ENCODE data around the gene HUNK.

The HUNK gene

DNA sequence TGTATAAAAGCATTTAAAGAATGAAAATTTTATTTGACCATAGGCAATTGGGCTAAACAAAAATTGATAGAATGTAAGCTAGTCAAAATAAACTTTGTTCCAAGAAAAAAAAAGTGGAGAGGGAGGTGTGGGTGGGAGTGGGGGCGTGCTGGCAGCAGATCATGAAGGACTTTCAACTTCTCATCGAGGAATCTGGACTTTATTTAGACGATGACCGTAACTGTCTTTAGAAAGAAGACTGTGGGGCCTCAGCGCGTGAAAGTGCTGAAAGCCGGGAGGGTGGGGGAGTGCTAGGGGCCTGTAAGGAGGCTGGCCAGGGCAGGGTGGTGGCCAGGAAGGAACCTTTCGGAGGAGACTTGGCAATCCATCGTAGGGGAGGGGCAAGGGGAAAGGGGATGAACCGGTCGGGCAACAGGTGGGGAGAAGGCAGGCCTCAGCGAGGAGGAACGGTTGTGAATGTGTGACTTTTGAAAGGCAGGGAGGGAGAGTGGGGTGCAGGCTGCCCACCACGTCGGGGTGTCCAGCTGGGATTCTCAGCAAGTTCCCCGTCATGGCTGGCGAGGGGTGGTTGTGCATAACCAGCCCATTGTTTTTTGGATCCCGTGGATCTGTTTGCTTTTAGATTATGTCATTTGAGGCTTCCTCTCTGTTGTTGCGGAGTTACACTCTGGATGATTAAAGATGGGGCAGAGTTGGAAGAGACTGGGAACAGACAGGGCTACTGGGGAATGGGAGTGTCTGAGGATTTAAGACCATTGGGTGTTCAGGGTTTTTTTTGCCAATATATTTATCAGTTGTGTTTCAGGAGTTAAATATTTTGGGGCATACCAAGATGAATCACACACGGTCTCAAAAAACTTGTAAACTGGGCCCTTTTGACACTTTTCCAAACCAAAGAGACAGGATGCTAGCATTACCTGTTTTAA lies 35.5 kb downstream of the HUNK start:
- Histone ChIP-seq H3K36me3 (ENCODE audit: control insufficient read depth, insufficient read depth, low read length) (no peaks in the 10 kb centered on the region), H3K4me1 (ENCODE audit: control insufficient read depth, insufficient read depth, low read length) (peaks cover 5% of the 10 kb centered on the region), H3K9me3 (ENCODE audit: control insufficient read depth, insufficient read depth, low read length) (no peaks in the 10 kb centered on the region), H3K27me3 (ENCODE audit: control insufficient read depth, insufficient read depth, low read length) (no peaks in the 10 kb centered on the region), H3K4me3 (ENCODE audit: low read length) (no peak overlapping the region), H3K27ac (ENCODE audit: low read length) (no peak overlapping the region)
- no peak for DNase-seq (ENCODE audit: low read depth, low spot score)
- no CpG with 5 or more reads among the region's 20 CpGs for WGBS (ENCODE audit: insufficient coverage, insufficient read length)

- Histone ChIP-seq H3K4me3 (ENCODE audit: low read length) (no peak overlapping the region), H3K27me3 (ENCODE audit: control insufficient read depth, insufficient read depth, low read length) (no peaks in the 10 kb centered on the region), H3K27ac (ENCODE audit: low read length) (no peak overlapping the region), H3K9me3 (ENCODE audit: control insufficient read depth, insufficient read depth, low read length) (no peaks in the 10 kb centered on the region), H3K36me3 (ENCODE audit: control insufficient read depth, insufficient read depth, low read length) (no peaks in the 10 kb centered on the region), H3K4me1 (ENCODE audit: control insufficient read depth, insufficient read depth, low read length) (peaks cover 5% of the 10 kb centered on the region)
- DNase-seq (ENCODE audit: low read depth, low spot score), result no peak
- WGBS (ENCODE audit: insufficient coverage, insufficient read length), result no CpG with 5 or more reads among the region's 18 CpGs
Measured at GRCh38 chr21:31909153-31910073, 36.6 kb downstream of the HUNK start.

DNA sequence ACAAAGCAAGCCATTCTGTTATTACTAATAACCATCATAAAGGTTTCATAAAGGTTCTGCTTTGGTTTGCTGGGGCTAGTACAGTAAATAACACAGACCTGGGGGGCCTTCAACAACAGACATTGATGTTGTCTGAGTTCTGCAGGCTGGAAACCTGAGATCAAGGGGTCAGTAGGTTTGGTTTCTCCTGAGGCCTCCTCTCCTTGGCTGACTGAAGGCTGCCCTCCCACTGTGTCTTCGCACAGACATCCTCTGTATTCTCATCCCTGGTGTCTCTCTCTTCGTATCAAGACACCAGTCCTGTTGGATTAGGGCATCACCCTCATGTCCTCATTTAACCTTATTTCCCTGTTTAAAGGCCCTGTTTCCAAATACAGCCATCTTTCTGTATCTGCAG lies 37.3 kb downstream of the HUNK start:
- Histone ChIP-seq H3K36me3 (ENCODE audit: control insufficient read depth, insufficient read depth, low read length) (no peaks in the 10 kb centered on the region), H3K4me3 (ENCODE audit: low read length) (no peak overlapping the region), H3K4me1 (ENCODE audit: control insufficient read depth, insufficient read depth, low read length) (peaks cover 5% of the 10 kb centered on the region), H3K27ac (ENCODE audit: low read length) (no peak overlapping the region), H3K27me3 (ENCODE audit: control insufficient read depth, insufficient read depth, low read length) (no peaks in the 10 kb centered on the region), H3K9me3 (ENCODE audit: control insufficient read depth, insufficient read depth, low read length) (no peaks in the 10 kb centered on the region)
- no CpG with 5 or more reads among the region's 2 CpGs for WGBS (ENCODE audit: insufficient coverage, insufficient read length)
- DNase-seq (ENCODE audit: low read depth, low spot score), result no peak

DNA sequence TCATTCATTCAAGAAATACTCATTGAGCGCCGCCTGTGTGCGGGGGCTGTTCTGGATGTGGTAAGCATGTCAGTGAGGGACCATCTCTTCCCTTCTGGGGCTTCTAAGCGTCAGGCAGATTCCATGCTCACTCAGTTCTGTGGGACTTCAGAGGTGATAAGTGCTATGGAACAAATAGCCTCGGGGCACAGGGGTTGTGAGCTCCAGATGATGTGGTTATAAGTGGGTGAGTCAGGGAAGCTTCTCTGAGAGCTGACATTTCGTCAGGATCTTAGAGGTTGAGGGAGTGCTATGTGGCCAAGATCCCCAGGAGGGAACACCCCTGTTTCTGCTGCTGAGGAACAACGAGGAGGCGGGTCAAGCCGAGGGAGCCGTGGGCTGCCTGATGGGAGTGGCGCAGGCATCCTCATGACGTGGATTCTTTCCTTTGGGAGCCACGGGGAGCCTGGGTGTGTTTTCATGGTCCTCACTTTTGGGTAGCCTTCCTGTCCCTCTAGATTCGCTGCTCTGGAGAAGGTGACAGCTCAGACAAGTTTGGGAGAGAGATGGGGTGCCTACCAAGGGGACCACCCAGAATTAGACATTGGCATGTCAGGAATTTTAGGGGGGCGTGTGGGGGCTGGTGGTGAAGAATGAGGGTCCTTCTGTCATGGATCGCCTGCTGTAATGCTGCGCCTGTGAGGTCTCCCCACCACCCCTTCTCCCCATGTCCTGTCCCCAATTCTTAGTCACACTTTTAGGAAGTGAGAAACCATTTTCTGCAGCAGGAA lies 38.5 kb downstream of the HUNK start:
- H3K27ac ChIP-seq (ENCODE audit: low read length), result no peak overlapping the region
- no CpG with 5 or more reads among the region's 17 CpGs for WGBS (ENCODE audit: insufficient coverage, insufficient read length)
- DNase-seq (ENCODE audit: low read depth, low spot score), result no peak
- H3K4me1 ChIP-seq (ENCODE audit: control insufficient read depth, insufficient read depth, low read length), result peaks cover 5% of the 10 kb centered on the region
- no peak overlapping the region for H3K4me3 ChIP-seq (ENCODE audit: low read length)
- no peaks in the 10 kb centered on the region for H3K36me3 ChIP-seq (ENCODE audit: control insufficient read depth, insufficient read depth, low read length)
- no peaks in the 10 kb centered on the region for H3K9me3 ChIP-seq (ENCODE audit: control insufficient read depth, insufficient read depth, low read length)
- no peaks in the 10 kb centered on the region for H3K27me3 ChIP-seq (ENCODE audit: control insufficient read depth, insufficient read depth, low read length)

- Histone ChIP-seq H3K4me3 (ENCODE audit: low read length) (no peak overlapping the region), H3K36me3 (ENCODE audit: control insufficient read depth, insufficient read depth, low read length) (no peaks in the 10 kb centered on the region), H3K27me3 (ENCODE audit: control insufficient read depth, insufficient read depth, low read length) (no peaks in the 10 kb centered on the region), H3K27ac (ENCODE audit: low read length) (no peak overlapping the region), H3K4me1 (ENCODE audit: control insufficient read depth, insufficient read depth, low read length) (peaks cover 5% of the 10 kb centered on the region), H3K9me3 (ENCODE audit: control insufficient read depth, insufficient read depth, low read length) (no peaks in the 10 kb centered on the region)
- DNase-seq (ENCODE audit: low read depth, low spot score), result no peak
- WGBS (ENCODE audit: insufficient coverage, insufficient read length), result no CpG with 5 or more reads among the region's 9 CpGs
Measured at GRCh38 chr21:31912501-31912900, 39.7 kb downstream of the HUNK start.

GRCh38 chr21:31913182-31913608 lies 40.4 kb downstream of the HUNK start:
- no peak overlapping the region for H3K27ac ChIP-seq (ENCODE audit: low read length)
- no CpG with 5 or more reads among the region's 5 CpGs for WGBS (ENCODE audit: insufficient coverage, insufficient read length)
- no peak overlapping the region for H3K4me3 ChIP-seq (ENCODE audit: low read length)
- H3K9me3 ChIP-seq (ENCODE audit: control insufficient read depth, insufficient read depth, low read length), result no peaks in the 10 kb centered on the region
- DNase-seq (ENCODE audit: low read depth, low spot score), result no peak
- H3K36me3 ChIP-seq (ENCODE audit: control insufficient read depth, insufficient read depth, low read length), result no peaks in the 10 kb centered on the region
- H3K4me1 ChIP-seq (ENCODE audit: control insufficient read depth, insufficient read depth, low read length), result peaks cover 5% of the 10 kb centered on the region
- H3K27me3 ChIP-seq (ENCODE audit: control insufficient read depth, insufficient read depth, low read length), result no peaks in the 10 kb centered on the region

DNA sequence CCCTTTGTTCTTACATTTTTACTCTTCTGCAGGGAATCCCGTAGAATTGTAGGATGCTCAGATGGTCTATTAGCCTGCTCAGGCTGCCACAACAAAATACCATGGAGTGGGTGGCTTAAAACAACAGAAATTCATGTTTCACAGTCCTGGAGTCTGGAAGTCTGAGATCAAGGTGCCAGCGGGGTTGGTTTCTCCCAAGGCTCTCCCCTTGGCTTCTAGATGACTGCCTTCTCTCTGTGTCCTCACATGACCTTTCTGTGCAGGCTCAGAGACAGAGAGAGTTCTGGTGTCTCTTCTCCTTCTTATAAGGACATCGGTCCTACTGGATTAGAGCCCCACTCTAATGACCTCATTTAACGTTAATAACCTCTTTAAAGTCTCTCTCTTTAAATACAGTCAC lies 41.7 kb downstream of the HUNK start:
- Histone ChIP-seq H3K27me3 (ENCODE audit: control insufficient read depth, insufficient read depth, low read length) (no peaks in the 10 kb centered on the region), H3K36me3 (ENCODE audit: control insufficient read depth, insufficient read depth, low read length) (no peaks in the 10 kb centered on the region), H3K4me1 (ENCODE audit: control insufficient read depth, insufficient read depth, low read length) (peaks cover 3% of the 10 kb centered on the region), H3K27ac (ENCODE audit: low read length) (no peak overlapping the region), H3K4me3 (ENCODE audit: low read length) (no peak overlapping the region), H3K9me3 (ENCODE audit: control insufficient read depth, insufficient read depth, low read length) (no peaks in the 10 kb centered on the region)
- DNase-seq (ENCODE audit: low read depth, low spot score), result no peak
- WGBS (ENCODE audit: insufficient coverage, insufficient read length), result no CpG with 5 or more reads among the region's 4 CpGs

DNA sequence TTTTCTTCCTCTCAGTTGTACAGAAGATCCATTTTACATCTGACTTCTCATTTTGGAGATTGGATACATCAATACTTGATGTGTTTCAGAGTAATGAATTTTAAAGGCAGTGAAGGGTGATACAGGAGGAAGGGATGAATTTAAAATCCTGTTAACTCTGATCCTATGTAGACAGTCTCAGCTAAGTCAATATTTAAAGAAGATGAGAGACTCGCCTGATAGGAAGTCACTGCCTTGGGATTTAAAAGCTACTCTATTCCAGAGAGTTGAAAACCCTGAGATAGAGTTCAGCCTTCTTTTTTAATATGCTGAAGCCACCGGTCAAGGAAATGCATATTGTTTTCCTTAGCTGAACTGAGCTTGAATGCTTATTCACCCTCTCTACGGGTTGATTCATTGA lies 42.7 kb downstream of the HUNK start:
- H3K9me3 ChIP-seq (ENCODE audit: control insufficient read depth, insufficient read depth, low read length), result no peaks in the 10 kb centered on the region
- no peaks in the 10 kb centered on the region for H3K36me3 ChIP-seq (ENCODE audit: control insufficient read depth, insufficient read depth, low read length)
- no peak overlapping the region for H3K4me3 ChIP-seq (ENCODE audit: low read length)
- H3K4me1 ChIP-seq (ENCODE audit: control insufficient read depth, insufficient read depth, low read length), result peaks cover 3% of the 10 kb centered on the region
- H3K27ac ChIP-seq (ENCODE audit: low read length), result no peak overlapping the region
- no peak for DNase-seq (ENCODE audit: low read depth, low spot score)
- H3K27me3 ChIP-seq (ENCODE audit: control insufficient read depth, insufficient read depth, low read length), result no peaks in the 10 kb centered on the region
- no CpG with 5 or more reads among the region's 3 CpGs for WGBS (ENCODE audit: insufficient coverage, insufficient read length)

GRCh38 chr21:31917108-31917507 lies 44.3 kb downstream of the HUNK start:
- Histone ChIP-seq H3K4me1 (ENCODE audit: control insufficient read depth, insufficient read depth, low read length) (no peaks in the 10 kb centered on the region; the same call in 1 of the 2 replicates), H3K36me3 (ENCODE audit: control insufficient read depth, insufficient read depth, low read length) (no peaks in the 10 kb centered on the region), H3K4me3 (ENCODE audit: low read length) (no peak overlapping the region), H3K27me3 (ENCODE audit: control insufficient read depth, insufficient read depth, low read length) (no peaks in the 10 kb centered on the region), H3K9me3 (ENCODE audit: control insufficient read depth, insufficient read depth, low read length) (no peaks in the 10 kb centered on the region), H3K27ac (ENCODE audit: low read length) (no peak overlapping the region)
- no peak for DNase-seq (ENCODE audit: low read depth, low spot score)
- WGBS (ENCODE audit: insufficient coverage, insufficient read length), result no CpG with 5 or more reads among the region's 7 CpGs

DNA sequence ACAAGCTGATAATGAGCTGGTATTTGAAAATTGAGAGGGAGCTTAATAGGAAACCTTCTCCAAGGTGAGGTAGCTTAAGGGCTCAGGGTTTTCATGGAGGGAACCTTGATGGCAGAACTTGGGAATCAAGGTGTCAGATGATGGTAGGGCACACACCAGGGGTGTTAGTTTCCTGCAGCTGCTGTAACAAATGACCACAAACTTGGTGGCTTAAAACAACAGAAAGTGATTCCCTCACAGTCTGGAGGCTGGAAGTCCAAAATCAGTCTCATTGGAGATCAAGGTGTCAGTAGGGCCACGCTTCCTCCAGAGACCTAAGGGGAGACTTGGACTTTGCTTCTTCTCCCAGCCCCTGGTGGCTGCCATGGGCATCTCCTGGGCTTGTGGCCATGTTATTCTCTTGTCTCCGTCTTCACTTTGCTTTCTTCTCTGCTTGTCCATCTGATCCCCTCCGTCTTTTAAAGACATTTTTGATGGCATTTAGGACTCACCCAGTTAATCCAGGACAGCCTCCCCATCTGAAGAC lies 45.5 kb downstream of the HUNK start:
- H3K27ac ChIP-seq (ENCODE audit: low read length), result no peak overlapping the region
- no peaks in the 10 kb centered on the region for H3K4me1 ChIP-seq (ENCODE audit: control insufficient read depth, insufficient read depth, low read length)
- H3K9me3 ChIP-seq (ENCODE audit: control insufficient read depth, insufficient read depth, low read length), result no peaks in the 10 kb centered on the region
- no CpG with 5 or more reads among the region's 3 CpGs for WGBS (ENCODE audit: insufficient coverage, insufficient read length)
- no peak overlapping the region for H3K4me3 ChIP-seq (ENCODE audit: low read length)
- DNase-seq (ENCODE audit: low read depth, low spot score), result no peak
- H3K36me3 ChIP-seq (ENCODE audit: control insufficient read depth, insufficient read depth, low read length), result no peaks in the 10 kb centered on the region
- H3K27me3 ChIP-seq (ENCODE audit: control insufficient read depth, insufficient read depth, low read length), result no peaks in the 10 kb centered on the region
